Liver (tissue), 9 donors: ENCODE data around the gene KDM2B. TPM values are rescaled to one million over a fixed set of nuclear protein-coding genes. Genes with fewer than 3 reads are reported as not detected.

Experiments
- DNase-seq: peaks from one replicate; pipeline ENCODE4 v3.0.0-alpha.2; 2017; ENCODE audit warnings: low spot score
- H3K27ac ChIP-seq, 2 donors: one replicate each; pipeline ENCODE4 v1.7.0; 2013; ENCODE audit warnings: inconsistent platforms in 2 of 2, low read length in 2 of 2, control low read depth in 1 of 2, low read depth in 1 of 2, mild to moderate bottlenecking in 1 of 2
- H3K27me3 ChIP-seq, 4 donors: one replicate each; pipeline versions ENCODE4 v1.6.1 to v1.7.0; 2013; ENCODE audit warnings: low read length in 3 of 4, inconsistent platforms in 1 of 4, mild to moderate bottlenecking in 1 of 4, moderate library complexity in 1 of 4; ENCODE audit not compliant: control insufficient read depth in 4 of 4, insufficient read depth in 4 of 4
- H3K36me3 ChIP-seq, 4 donors: one replicate each; pipeline versions ENCODE4 v1.6.1 to v1.7.0; 2013; ENCODE audit warnings: low read length in 3 of 4, mild to moderate bottlenecking in 3 of 4, low read depth in 1 of 4, moderate library complexity in 1 of 4; ENCODE audit not compliant: control insufficient read depth in 4 of 4, insufficient read depth in 3 of 4
- H3K4me1 ChIP-seq, 4 donors: one replicate each; pipeline versions ENCODE4 v1.6.1 to v1.7.0; 2013; ENCODE audit warnings: low read length in 3 of 4, mild to moderate bottlenecking in 3 of 4, moderate library complexity in 1 of 4; ENCODE audit not compliant: control insufficient read depth in 4 of 4, insufficient read depth in 4 of 4
- H3K4me3 ChIP-seq, 3 donors: one replicate each; pipeline versions ENCODE4 v1.6.1 to v1.7.0; 2013; ENCODE audit warnings: low read length in 3 of 3, control low read depth in 1 of 3, low read depth in 1 of 3, mild to moderate bottlenecking in 1 of 3
- H3K9ac ChIP-seq, 2 donors: one replicate each; pipeline ENCODE4 v1.7.0; 2013; ENCODE audit warnings: low read length in 2 of 2, mild to moderate bottlenecking in 2 of 2, moderate library complexity in 2 of 2, control low read depth in 1 of 2, low read depth in 1 of 2
- H3K9me3 ChIP-seq, 4 donors: one replicate each; pipeline versions ENCODE4 v1.6.1 to v1.7.0; 2013; ENCODE audit warnings: low read length in 3 of 4; ENCODE audit not compliant: control insufficient read depth in 4 of 4
- EGR1 ChIP-seq, 2 donors: IDR thresholded peaks; 2 replicates each; pipeline ENCODE4 v1.6.1; 2016 to 2018; ENCODE audit warnings: antibody characterized with exemption in 2 of 2, low read depth in 2 of 2
- FOXA1 ChIP-seq: IDR thresholded peaks from 2 replicates; pipeline ENCODE4 v1.6.1; 2016; ENCODE audit warnings: antibody characterized with exemption
- FOXA2 ChIP-seq: IDR thresholded peaks from 2 replicates; pipeline ENCODE4 v1.6.1; 2016; ENCODE audit warnings: antibody characterized with exemption
- GABPA ChIP-seq, 2 donors: IDR thresholded peaks in 1 of 2; conservative IDR thresholded peaks in 1 of 2; 2 replicates each; pipeline ENCODE4 v1.6.1; 2016; ENCODE audit warnings: antibody characterized with exemption in 2 of 2, mild to moderate bottlenecking in 1 of 2, moderate library complexity in 1 of 2
- HNF4A ChIP-seq, 2 donors: conservative IDR thresholded peaks; 2 replicates each; pipeline ENCODE4 v1.6.1; 2016; ENCODE audit warnings: antibody characterized with exemption in 2 of 2, mild to moderate bottlenecking in 2 of 2
- HNF4G ChIP-seq: IDR thresholded peaks from 2 replicates; pipeline ENCODE4 v1.6.1; 2016; ENCODE audit warnings: antibody characterized with exemption
- JUND ChIP-seq, 2 donors: IDR thresholded peaks; 2 replicates each; pipeline ENCODE4 v1.6.1; 2016; ENCODE audit warnings: antibody characterized with exemption in 2 of 2
- NR2F2 ChIP-seq: IDR thresholded peaks from 2 replicates; pipeline ENCODE4 v1.6.1; 2016; ENCODE audit warnings: antibody characterized with exemption
- RAD21 ChIP-seq, 2 donors: IDR thresholded peaks; 2 replicates each; pipeline ENCODE4 v1.6.1; 2016; ENCODE audit warnings: antibody characterized with exemption in 2 of 2, mild to moderate bottlenecking in 2 of 2
- RXRA ChIP-seq, 2 donors: IDR thresholded peaks; 2 replicates each; pipeline ENCODE4 v1.6.1; 2017 to 2018; ENCODE audit warnings: antibody characterized with exemption in 2 of 2, mild to moderate bottlenecking in 1 of 2
- SP1 ChIP-seq: IDR thresholded peaks from 2 replicates; pipeline ENCODE4 v1.6.1; 2018; ENCODE audit warnings: antibody characterized with exemption, mild to moderate bottlenecking
- YY1 ChIP-seq: IDR thresholded peaks from 2 replicates; pipeline ENCODE4 v1.6.1; 2016; ENCODE audit warnings: antibody characterized with exemption, mild to moderate bottlenecking
- WGBS: extraction: QIAGEN DNeasy Blood & Tissue Kit; methylation state at CpG from one replicate; pipeline ENCODE4 v1.1.7; 2013; 5-methylcytosine and 5-hydroxymethylcytosine counted together
- polyA plus RNA-seq, 2 donors: library from polyadenylated mRNA; stranded (reverse) in 1 of 2; unstranded in 1 of 2; fragments of 200-250 nt in 1 of 2; fragments of >200 nt in 1 of 2; fragmentation: Nextera tagmentation in 1 of 2; extraction: Ambion mirVana in 1 of 2; gene quantifications; one replicate each; pipeline versions ENCODE4 v1.2.1 to v1.2.3, GENCODE V29; 2013 to 2015
- total RNA-seq, 2 donors: library from RNA; depleted of rRNA; stranded (reverse); fragments of >200 nt; gene quantifications; one replicate each; pipeline ENCODE4 v1.2.3, GENCODE V29; 2014
- TF ChIP-seq, protein P1 (sequence below): IDR thresholded peaks from 2 replicates; pipeline ENCODE4 v1.6.1; 2016; ENCODE audit warnings: antibody characterized with exemption, mild to moderate bottlenecking
- TF ChIP-seq, protein P2 (sequence below): IDR thresholded peaks from 2 replicates; pipeline ENCODE4 v1.6.1; 2016; ENCODE audit warnings: antibody characterized with exemption
- TF ChIP-seq, protein P3 (sequence below): IDR thresholded peaks from 2 replicates; pipeline ENCODE4 v1.6.1; 2016; ENCODE audit warnings: antibody characterized with exemption
- donor health status: healthy.
- donor health status: healthy.
- donor health status: healthy.
- donor health status: healthy.
- donor health status: healthy.

The KDM2B gene
- total and polyA plus RNA-seq, 4 donors, result 7.0 to 34.2 (median 10.6) TPM

DNA sequence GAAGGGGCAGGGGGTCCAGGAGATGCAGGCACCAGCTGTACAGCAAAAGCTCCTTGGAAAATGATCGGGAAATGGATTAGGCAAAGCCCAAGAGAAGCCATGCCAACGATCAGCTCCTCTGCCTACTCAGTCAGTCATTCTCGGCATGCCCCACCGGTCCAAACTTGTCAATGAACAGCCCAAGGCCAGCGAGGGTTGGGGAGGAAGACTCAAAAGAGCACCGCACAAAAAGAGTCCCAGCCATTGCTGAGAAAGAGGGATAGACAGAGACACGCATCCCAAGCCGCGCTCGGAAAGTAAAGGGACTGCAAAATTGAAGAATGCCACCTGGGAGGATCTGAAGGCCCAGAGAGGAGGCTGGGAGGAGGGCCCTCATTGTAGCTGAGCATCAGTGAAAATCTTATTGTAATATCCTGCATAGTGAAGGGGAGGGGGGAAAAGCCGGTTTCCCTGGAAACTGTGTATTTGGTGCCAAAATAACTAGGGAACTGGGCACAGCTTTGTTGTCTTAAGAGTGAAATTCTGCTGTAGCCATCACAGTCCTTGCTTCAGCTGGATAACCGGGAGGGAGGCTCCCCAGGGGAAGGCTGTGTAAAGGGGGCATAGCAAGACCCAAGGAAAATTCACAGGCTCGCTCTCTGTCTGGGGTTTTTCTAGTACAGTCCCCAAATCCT lies 4.7 kb downstream of the KDM2B start:
- no peak overlapping the region for H3K27ac ChIP-seq
- H3K4me1 ChIP-seq, result peaks cover 0 to 20% (median 6%) of the 10 kb centered on the region in 4 donors
- WGBS, result 93% methylated on average over 13 of the region's 13 CpGs
- H3K9me3 ChIP-seq, result no peaks in the 10 kb centered on the region
- no peak for DNase-seq
- no peak overlapping the region for H3K9ac ChIP-seq
- no peak for TF ChIP-seq HNF4G
- TF ChIP-seq NR2F2, result no peak
- no peak for TF ChIP-seq YY1
- TF ChIP-seq SP1, result no peak
- no peak for TF ChIP-seq FOXA2
- no peak for TF ChIP-seq EGR1 (IDR thresholded peaks at IDR 0.05; ENCODE audit: low read depth in 2 of 2)
- TF ChIP-seq, protein P1, sequence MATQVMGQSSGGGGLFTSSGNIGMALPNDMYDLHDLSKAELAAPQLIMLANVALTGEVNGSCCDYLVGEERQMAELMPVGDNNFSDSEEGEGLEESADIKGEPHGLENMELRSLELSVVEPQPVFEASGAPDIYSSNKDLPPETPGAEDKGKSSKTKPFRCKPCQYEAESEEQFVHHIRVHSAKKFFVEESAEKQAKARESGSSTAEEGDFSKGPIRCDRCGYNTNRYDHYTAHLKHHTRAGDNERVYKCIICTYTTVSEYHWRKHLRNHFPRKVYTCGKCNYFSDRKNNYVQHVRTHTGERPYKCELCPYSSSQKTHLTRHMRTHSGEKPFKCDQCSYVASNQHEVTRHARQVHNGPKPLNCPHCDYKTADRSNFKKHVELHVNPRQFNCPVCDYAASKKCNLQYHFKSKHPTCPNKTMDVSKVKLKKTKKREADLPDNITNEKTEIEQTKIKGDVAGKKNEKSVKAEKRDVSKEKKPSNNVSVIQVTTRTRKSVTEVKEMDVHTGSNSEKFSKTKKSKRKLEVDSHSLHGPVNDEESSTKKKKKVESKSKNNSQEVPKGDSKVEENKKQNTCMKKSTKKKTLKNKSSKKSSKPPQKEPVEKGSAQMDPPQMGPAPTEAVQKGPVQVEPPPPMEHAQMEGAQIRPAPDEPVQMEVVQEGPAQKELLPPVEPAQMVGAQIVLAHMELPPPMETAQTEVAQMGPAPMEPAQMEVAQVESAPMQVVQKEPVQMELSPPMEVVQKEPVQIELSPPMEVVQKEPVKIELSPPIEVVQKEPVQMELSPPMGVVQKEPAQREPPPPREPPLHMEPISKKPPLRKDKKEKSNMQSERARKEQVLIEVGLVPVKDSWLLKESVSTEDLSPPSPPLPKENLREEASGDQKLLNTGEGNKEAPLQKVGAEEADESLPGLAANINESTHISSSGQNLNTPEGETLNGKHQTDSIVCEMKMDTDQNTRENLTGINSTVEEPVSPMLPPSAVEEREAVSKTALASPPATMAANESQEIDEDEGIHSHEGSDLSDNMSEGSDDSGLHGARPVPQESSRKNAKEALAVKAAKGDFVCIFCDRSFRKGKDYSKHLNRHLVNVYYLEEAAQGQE, result no peak
- TF ChIP-seq FOXA1, result no peak
- TF ChIP-seq, protein P2, sequence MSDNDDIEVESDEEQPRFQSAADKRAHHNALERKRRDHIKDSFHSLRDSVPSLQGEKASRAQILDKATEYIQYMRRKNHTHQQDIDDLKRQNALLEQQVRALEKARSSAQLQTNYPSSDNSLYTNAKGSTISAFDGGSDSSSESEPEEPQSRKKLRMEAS, result no peak
- no peaks in the 10 kb centered on the region for H3K27me3 ChIP-seq
- H3K4me3 ChIP-seq, result no peak overlapping the region
- H3K36me3 ChIP-seq, result peaks cover 0 to 5% (median 1%) of the 10 kb centered on the region in 4 donors

DNA sequence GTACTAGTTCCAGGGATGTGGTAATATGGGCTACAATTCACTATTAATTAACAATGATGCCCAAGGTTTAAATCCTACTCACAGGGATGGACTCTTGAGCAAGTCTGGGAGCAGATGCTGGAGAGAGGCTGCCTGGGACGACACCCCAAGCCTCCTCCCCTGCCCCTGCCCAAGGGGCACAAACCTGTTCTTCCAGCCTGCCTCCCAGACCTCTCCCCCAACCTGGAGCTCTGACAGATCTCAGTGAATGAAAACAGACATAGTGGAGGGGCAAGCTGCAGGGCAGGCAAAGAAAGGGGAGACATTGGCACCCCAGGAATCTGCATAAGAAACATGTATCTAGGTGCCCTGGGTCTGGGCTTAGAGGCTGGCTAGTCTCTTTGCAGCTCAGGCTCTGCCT lies 5.8 kb downstream of the KDM2B start:
- no peak overlapping the region for H3K27ac ChIP-seq
- peaks cover 0 to 9% (median 1%) of the 10 kb centered on the region in 4 donors for H3K36me3 ChIP-seq
- H3K27me3 ChIP-seq, result no peaks in the 10 kb centered on the region
- no peak overlapping the region for H3K4me3 ChIP-seq
- 98% methylated on average over 1 of the region's 1 CpG for WGBS
- H3K9ac ChIP-seq, result no peak overlapping the region
- DNase-seq, result no peak
- H3K4me1 ChIP-seq, result peaks cover 0 to 13% (median 3%) of the 10 kb centered on the region in 4 donors
- H3K9me3 ChIP-seq, result no peaks in the 10 kb centered on the region
- TF ChIP-seq YY1 (no peak), GABPA (IDR thresholded peaks at IDR 0.05 in 1 of 2, conservative IDR thresholded peaks at IDR 0.05 in 1 of 2) (no peak), RXRA (IDR thresholded peaks at IDR 0.05) (no peak), HNF4G (no peak), JUND (IDR thresholded peaks at IDR 0.05) (no peak), RAD21 (IDR thresholded peaks at IDR 0.05) (no peak), FOXA2 (no peak), HNF4A (conservative IDR thresholded peaks at IDR 0.05) (no peak)
- TF ChIP-seq, protein P3, sequence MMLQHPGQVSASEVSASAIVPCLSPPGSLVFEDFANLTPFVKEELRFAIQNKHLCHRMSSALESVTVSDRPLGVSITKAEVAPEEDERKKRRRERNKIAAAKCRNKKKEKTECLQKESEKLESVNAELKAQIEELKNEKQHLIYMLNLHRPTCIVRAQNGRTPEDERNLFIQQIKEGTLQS, result no peak
- TF ChIP-seq, protein P1, result no peak
